Activated T-cell treated with anti-CD3 and anti-CD28 coated beads, Interleukin-2, amount 50 U/mL, for 72 hours (primary cell): ENCODE data around the gene PCDH15. TPM values are rescaled to one million over a fixed set of nuclear protein-coding genes. Genes with fewer than 3 reads are reported as not detected.

Experiments
- ATAC-seq, 2 donors: fragments of 150-1000 bp; cut with Tn5 transposase; replicated peaks in 1 of 2; 2 replicates each; pipeline ENCODE4 v1.10.0; 2021; ENCODE audit warnings: moderate library complexity in 2 of 2, mild to moderate bottlenecking in 1 of 2
- DNase-seq, 2 donors: peaks; one replicate each; pipeline ENCODE4 v3.0.0; 2021 to 2022; ENCODE audit warnings: mixed read lengths in 1 of 2
- H3K27ac Mint-ChIP-seq: one replicate; pipeline ENCODE4 v1.8.0; 2022; ENCODE audit warnings: mild to moderate bottlenecking, moderate library complexity, mixed read lengths
- H3K27me3 Mint-ChIP-seq: one replicate; pipeline ENCODE4 v1.8.0; 2022; ENCODE audit warnings: low read depth, mixed read lengths
- H3K36me3 Mint-ChIP-seq, 2 donors: one replicate each; pipeline ENCODE4 v1.8.0; 2022; ENCODE audit warnings: mixed read lengths in 2 of 2, mild to moderate bottlenecking in 1 of 2; ENCODE audit not compliant: insufficient read depth in 2 of 2
- H3K4me1 Mint-ChIP-seq: one replicate; pipeline ENCODE4 v1.8.0; 2022; ENCODE audit warnings: low read depth, mixed read lengths
- H3K4me3 Mint-ChIP-seq, 2 donors: one replicate each; pipeline ENCODE4 v1.8.0; 2022; ENCODE audit warnings: mild to moderate bottlenecking in 2 of 2, mixed read lengths in 2 of 2, moderate library complexity in 2 of 2
- H3K9me3 Mint-ChIP-seq, 2 donors: one replicate each; pipeline ENCODE4 v1.8.0; 2022; ENCODE audit warnings: mixed read lengths in 2 of 2
- total RNA-seq, 2 donors: library from RNA; stranded (reverse); gene quantifications; one replicate each; pipeline ENCODE4 v1.2.3, GENCODE V29; 2022

The PCDH15 gene
- total RNA-seq, 2 donors from 2014 or later = not detected

- peaks cover 0 to 11% of the 10 kb centered on the region in 2 donors for H3K9me3 Mint-ChIP-seq
- no peaks in the 10 kb centered on the region for H3K4me1 Mint-ChIP-seq
- no peaks in the 10 kb centered on the region for H3K27me3 Mint-ChIP-seq
- no peak overlapping the region for H3K27ac Mint-ChIP-seq
- no peaks in the 10 kb centered on the region for H3K36me3 Mint-ChIP-seq
- DNase-seq = no peak
- no peak overlapping the region for H3K4me3 Mint-ChIP-seq
- ATAC-seq = no peak
Measured at GRCh38 chr10:54682554-54682953, 118.5 kb downstream of the PCDH15 start.

- H3K9me3 Mint-ChIP-seq = peaks cover 5 to 14% of the 10 kb centered on the region in 2 donors
- no peak overlapping the region for H3K27ac Mint-ChIP-seq
- no peaks in the 10 kb centered on the region for H3K4me1 Mint-ChIP-seq
- no peak for ATAC-seq
- H3K36me3 Mint-ChIP-seq = no peaks in the 10 kb centered on the region
- no peak for DNase-seq
- no peaks in the 10 kb centered on the region for H3K27me3 Mint-ChIP-seq
- H3K4me3 Mint-ChIP-seq = no peak overlapping the region
Measured at GRCh38 chr10:54681136-54681535, 119.9 kb downstream of the PCDH15 start.

GRCh38 chr10:54667136-54667535, 133.9 kb downstream of the PCDH15 start:
- no peaks in the 10 kb centered on the region for H3K36me3 Mint-ChIP-seq
- H3K27ac Mint-ChIP-seq = no peak overlapping the region
- no peaks in the 10 kb centered on the region for H3K9me3 Mint-ChIP-seq
- H3K4me3 Mint-ChIP-seq = no peak overlapping the region
- H3K27me3 Mint-ChIP-seq = no peaks in the 10 kb centered on the region
- ATAC-seq (no peak), DNase-seq (no peak)
- H3K4me1 Mint-ChIP-seq = no peaks in the 10 kb centered on the region

- H3K9me3 Mint-ChIP-seq = no peaks in the 10 kb centered on the region
- H3K36me3 Mint-ChIP-seq = no peaks in the 10 kb centered on the region
- no peak overlapping the region for H3K4me3 Mint-ChIP-seq
- H3K27me3 Mint-ChIP-seq = no peaks in the 10 kb centered on the region
- DNase-seq (no peak), ATAC-seq (no peak)
- H3K4me1 Mint-ChIP-seq = no peaks in the 10 kb centered on the region
- H3K27ac Mint-ChIP-seq = no peak overlapping the region
Measured at GRCh38 chr10:54666192-54666591, 134.8 kb downstream of the PCDH15 start.

GRCh38 chr10:54665095-54665494, 135.9 kb downstream of the PCDH15 start:
- ATAC-seq (no peak), DNase-seq (no peak)
- Mint-ChIP-seq H3K4me3 (no peak overlapping the region), H3K27ac (no peak overlapping the region), H3K27me3 (no peaks in the 10 kb centered on the region), H3K36me3 (no peaks in the 10 kb centered on the region), H3K4me1 (no peaks in the 10 kb centered on the region), H3K9me3 (no peaks in the 10 kb centered on the region)

GRCh38 chr10:54660397-54660796, 140.6 kb downstream of the PCDH15 start:
- Mint-ChIP-seq H3K27me3 (no peaks in the 10 kb centered on the region), H3K4me3 (no peak overlapping the region), H3K27ac (no peak overlapping the region), H3K4me1 (no peaks in the 10 kb centered on the region), H3K36me3 (no peaks in the 10 kb centered on the region), H3K9me3 (peaks cover 3% of the 10 kb centered on the region in 2 donors)
- ATAC-seq (no peak), DNase-seq (no peak)

- no peak overlapping the region for H3K4me3 Mint-ChIP-seq
- no peak overlapping the region for H3K27ac Mint-ChIP-seq
- DNase-seq (no peak), ATAC-seq (no peak)
- peaks cover 7 to 13% of the 10 kb centered on the region in 2 donors for H3K9me3 Mint-ChIP-seq
- H3K36me3 Mint-ChIP-seq = no peaks in the 10 kb centered on the region
- no peaks in the 10 kb centered on the region for H3K4me1 Mint-ChIP-seq
- no peaks in the 10 kb centered on the region for H3K27me3 Mint-ChIP-seq
Measured at GRCh38 chr10:54656643-54657042, 144.4 kb downstream of the PCDH15 start.

- Mint-ChIP-seq H3K27me3 (no peaks in the 10 kb centered on the region), H3K4me3 (no peak overlapping the region), H3K27ac (no peak overlapping the region), H3K36me3 (peaks cover 0 to 2% of the 10 kb centered on the region in 2 donors), H3K4me1 (no peaks in the 10 kb centered on the region), H3K9me3 (peaks cover 7 to 17% of the 10 kb centered on the region in 2 donors)
- no peak for DNase-seq
- ATAC-seq = no peak
Measured at GRCh38 chr10:54653518-54653917, 147.5 kb downstream of the PCDH15 start.

GRCh38 chr10:54650547-54650946, 150.5 kb downstream of the PCDH15 start:
- Mint-ChIP-seq H3K36me3 (peaks cover 0 to 2% of the 10 kb centered on the region in 2 donors), H3K4me1 (no peaks in the 10 kb centered on the region), H3K27me3 (no peaks in the 10 kb centered on the region), H3K27ac (no peak overlapping the region), H3K4me3 (no peak overlapping the region), H3K9me3 (peaks cover 5 to 14% of the 10 kb centered on the region in 2 donors)
- ATAC-seq (no peak), DNase-seq (no peak)

GRCh38 chr10:54622017-54622416, 179.0 kb downstream of the PCDH15 start:
- Mint-ChIP-seq H3K27me3 (no peaks in the 10 kb centered on the region), H3K9me3 (peaks cover 9 to 17% of the 10 kb centered on the region in 2 donors), H3K36me3 (no peaks in the 10 kb centered on the region), H3K27ac (no peak overlapping the region), H3K4me3 (no peak overlapping the region), H3K4me1 (no peaks in the 10 kb centered on the region)
- DNase-seq (no peak), ATAC-seq (no peak)

GRCh38 chr10:54620352-54620751, 180.7 kb downstream of the PCDH15 start:
- DNase-seq = no peak
- Mint-ChIP-seq H3K36me3 (no peaks in the 10 kb centered on the region), H3K4me1 (no peaks in the 10 kb centered on the region), H3K27ac (no peak overlapping the region), H3K9me3 (peaks cover 5 to 12% of the 10 kb centered on the region in 2 donors), H3K4me3 (no peak overlapping the region), H3K27me3 (no peaks in the 10 kb centered on the region)
- ATAC-seq = no peak

GRCh38 chr10:54614072-54614471, 187.0 kb downstream of the PCDH15 start:
- no peaks in the 10 kb centered on the region for H3K27me3 Mint-ChIP-seq
- H3K9me3 Mint-ChIP-seq = no peaks in the 10 kb centered on the region
- H3K36me3 Mint-ChIP-seq = no peaks in the 10 kb centered on the region
- H3K4me3 Mint-ChIP-seq = no peak overlapping the region
- no peaks in the 10 kb centered on the region for H3K4me1 Mint-ChIP-seq
- no peak for DNase-seq
- ATAC-seq = no peak
- H3K27ac Mint-ChIP-seq = no peak overlapping the region

GRCh38 chr10:54613162-54613561, 187.9 kb downstream of the PCDH15 start:
- no peaks in the 10 kb centered on the region for H3K36me3 Mint-ChIP-seq
- DNase-seq = no peak
- ATAC-seq = no peak
- no peaks in the 10 kb centered on the region for H3K9me3 Mint-ChIP-seq
- no peak overlapping the region for H3K4me3 Mint-ChIP-seq
- no peak overlapping the region for H3K27ac Mint-ChIP-seq
- no peaks in the 10 kb centered on the region for H3K27me3 Mint-ChIP-seq
- no peaks in the 10 kb centered on the region for H3K4me1 Mint-ChIP-seq

- H3K4me3 Mint-ChIP-seq = no peak overlapping the region
- H3K27ac Mint-ChIP-seq = no peak overlapping the region
Measured at GRCh38 chr10:54609423-54609822, 191.6 kb downstream of the PCDH15 start.

More at GRCh38 chr10:54609423-54609822, 191.6 kb downstream of the PCDH15 start:
- Mint-ChIP-seq H3K9me3 (peaks cover 0 to 6% of the 10 kb centered on the region in 2 donors), H3K27me3 (no peaks in the 10 kb centered on the region), H3K4me1 (no peaks in the 10 kb centered on the region), H3K36me3 (no peaks in the 10 kb centered on the region)
- no peak for ATAC-seq
- DNase-seq = no peak
